NT2/D1 (cell line): Measurements from ENCODE around the gene NDST3.
"Not testable (repeated sequence)": the region's sequence is repeated elsewhere in the genome, so short reads cannot be mapped to it uniquely, and the experiment has no call there.

Source experiments
- DNase-seq: peaks from one replicate; pipeline ENCODE4 v3.0.0-alpha.2; 2011; ENCODE audit warnings: low read depth, low spot score
- H3K27me3 ChIP-seq: 2 replicates; pipeline ENCODE4 v1.6.0; 2011; ENCODE audit warnings: mild to moderate bottlenecking; ENCODE audit not compliant: insufficient read length, insufficient read depth
- H3K36me3 ChIP-seq: 2 replicates; pipeline ENCODE4 v1.6.1; 2011; ENCODE audit warnings: mild to moderate bottlenecking, low read length, mixed read lengths; ENCODE audit not compliant: insufficient read depth, insufficient read length
- H3K4me1 ChIP-seq: 2 replicates; pipeline ENCODE4 v1.5.1; 2011; ENCODE audit not compliant: insufficient read depth, insufficient read length
- H3K4me3 ChIP-seq: 2 replicates; pipeline ENCODE4 v1.5.1; 2011; ENCODE audit warnings: low read depth; ENCODE audit not compliant: insufficient read length
- H3K9ac ChIP-seq: 2 replicates; pipeline ENCODE4 v1.6.0; 2011; ENCODE audit warnings: low read depth; ENCODE audit not compliant: insufficient read length
- H3K9me3 ChIP-seq: 2 replicates; pipeline ENCODE4 v1.5.1; 2011; ENCODE audit warnings: mild to moderate bottlenecking, low read length; ENCODE audit not compliant: insufficient read depth
- SUZ12 ChIP-seq: IDR thresholded peaks from 2 replicates; pipeline ENCODE4 v1.6.1; 2011; ENCODE audit not compliant: insufficient read length, insufficient read depth; ENCODE audit errors: extremely low read depth
- YY1 ChIP-seq: IDR thresholded peaks from 2 replicates; pipeline ENCODE4 v1.6.1; 2011; ENCODE audit not compliant: insufficient read length, insufficient read depth
- ZNF274 ChIP-seq: IDR thresholded peaks from 2 replicates; pipeline ENCODE4 v1.6.1; 2011; ENCODE audit warnings: mild to moderate bottlenecking, low read depth, low read length

NDST3 gene

DNA sequence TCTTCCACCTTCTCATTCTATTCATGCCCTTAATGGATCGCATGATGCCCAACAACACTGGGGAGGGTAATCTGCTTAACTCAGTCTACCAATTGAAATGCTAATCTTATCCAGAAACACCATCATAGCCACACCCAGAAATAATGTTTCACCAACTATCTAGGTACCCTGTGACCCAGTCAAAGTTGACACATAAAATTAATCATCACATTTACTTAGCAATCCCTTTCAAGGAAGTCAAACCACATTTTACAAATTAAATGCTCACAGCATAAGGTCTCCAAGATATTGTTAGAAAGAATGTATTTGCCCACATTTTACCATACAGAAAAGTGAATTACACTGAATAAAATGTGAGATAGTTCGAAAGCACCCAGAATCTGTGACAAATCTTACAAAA, 226.0 kb downstream of the NDST3 start:
- Histone ChIP-seq H3K9ac (no peak overlapping the region), H3K9me3 (no peaks in the 10 kb centered on the region), H3K4me3 (no peak overlapping the region), H3K27me3 (no peaks in the 10 kb centered on the region), H3K4me1 (no peaks in the 10 kb centered on the region), H3K36me3 (no peaks in the 10 kb centered on the region)
- no peak for DNase-seq
- TF ChIP-seq YY1 = no peak
- no peak for TF ChIP-seq ZNF274
- no peak for TF ChIP-seq SUZ12

GRCh38 chr4:118264096-118264495, 229.8 kb downstream of the NDST3 start:
- no peak for TF ChIP-seq SUZ12
- no peak for TF ChIP-seq ZNF274
- TF ChIP-seq YY1 = no peak
- Histone ChIP-seq H3K9me3 (no peaks in the 10 kb centered on the region), H3K27me3 (no peaks in the 10 kb centered on the region), H3K4me3 (no peak overlapping the region), H3K36me3 (no peaks in the 10 kb centered on the region), H3K9ac (no peak overlapping the region), H3K4me1 (no peaks in the 10 kb centered on the region)
- no peak for DNase-seq

GRCh38 chr4:118265312-118266144, 231.2 kb downstream of the NDST3 start:
- Histone ChIP-seq H3K36me3 (no peaks in the 10 kb centered on the region), H3K4me1 (no peaks in the 10 kb centered on the region), H3K9ac (no peak overlapping the region), H3K4me3 (no peak overlapping the region), H3K9me3 (no peaks in the 10 kb centered on the region), H3K27me3 (no peaks in the 10 kb centered on the region)
- TF ChIP-seq YY1 (no peak), ZNF274 (no peak), SUZ12 (no peak)
- no peak for DNase-seq

DNA sequence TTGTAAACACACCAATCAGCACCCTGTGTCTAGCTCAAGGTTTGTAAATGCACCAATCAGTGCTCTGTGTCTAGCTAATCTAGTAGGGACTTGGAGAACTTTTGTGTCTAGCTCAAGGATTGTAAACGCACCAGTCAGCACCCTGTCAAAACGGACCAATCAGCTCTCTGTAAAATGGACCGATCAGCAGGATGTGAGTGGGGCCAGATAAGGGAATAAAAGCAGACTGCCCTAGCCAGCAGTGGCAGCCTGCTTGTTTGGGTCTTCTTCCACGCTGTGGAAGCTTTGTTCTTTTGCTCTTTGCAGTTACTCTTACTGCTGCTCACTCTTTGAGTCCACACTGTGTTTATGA, 231.8 kb downstream of the NDST3 start:
- not testable (repeated sequence) for DNase-seq

DNA sequence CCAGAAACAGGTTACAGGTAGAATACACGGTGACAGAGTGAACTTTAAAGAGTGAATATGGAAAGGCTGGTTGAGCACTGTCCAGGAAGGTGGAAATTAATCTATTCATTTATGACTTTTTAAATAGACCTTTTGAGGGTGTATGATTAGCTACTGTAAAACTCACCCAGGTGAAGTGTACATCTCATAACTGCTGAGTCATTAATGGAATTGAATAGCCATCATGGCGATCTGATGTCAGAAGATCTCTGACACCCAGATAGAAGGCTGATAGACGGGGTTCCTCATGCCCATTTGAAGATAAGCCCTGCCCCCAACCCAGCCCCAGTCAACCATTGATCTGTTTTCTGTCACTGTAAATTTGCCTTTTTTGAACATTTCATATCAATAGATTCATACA, 234.5 kb downstream of the NDST3 start:
- no peaks in the 10 kb centered on the region for H3K36me3 ChIP-seq
- H3K4me1 ChIP-seq = no peaks in the 10 kb centered on the region
- H3K9ac ChIP-seq = no peak overlapping the region
- no peaks in the 10 kb centered on the region for H3K27me3 ChIP-seq
- no peak overlapping the region for H3K4me3 ChIP-seq
- DNase-seq = no peak
- TF ChIP-seq YY1 (no peak), SUZ12 (no peak), ZNF274 (no peak)
- H3K9me3 ChIP-seq = no peaks in the 10 kb centered on the region

More for the DNA sequence above, 231.8 kb downstream of the NDST3 start:
- not testable (repeated sequence) for H3K9me3 ChIP-seq, H3K36me3 ChIP-seq, H3K9ac ChIP-seq, H3K27me3 ChIP-seq, H3K4me3 ChIP-seq, H3K4me1 ChIP-seq

DNA sequence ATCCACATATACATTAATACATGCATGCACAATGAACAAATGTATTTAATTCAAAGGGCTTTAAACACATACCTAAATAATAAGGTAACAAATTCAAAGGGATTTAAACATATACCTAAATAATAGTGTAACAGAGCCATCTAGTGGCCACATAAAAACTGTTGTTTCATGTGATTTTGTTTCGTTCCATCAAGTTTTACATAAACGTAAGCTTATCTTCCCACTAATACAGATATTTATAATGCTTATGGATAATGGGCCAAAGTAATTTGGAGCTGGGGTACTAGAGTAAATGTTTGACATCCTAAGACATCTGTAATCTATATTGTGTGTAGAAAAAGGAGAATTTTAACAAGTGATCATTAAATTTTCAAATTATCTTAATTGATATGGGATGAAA, 236.2 kb downstream of the NDST3 start:
- no peak overlapping the region for H3K4me3 ChIP-seq
- TF ChIP-seq YY1 = no peak
- TF ChIP-seq SUZ12 = no peak
- TF ChIP-seq ZNF274 = no peak
- no peaks in the 10 kb centered on the region for H3K4me1 ChIP-seq
- no peaks in the 10 kb centered on the region for H3K27me3 ChIP-seq
- no peak overlapping the region for H3K9ac ChIP-seq
- H3K9me3 ChIP-seq = no peaks in the 10 kb centered on the region
- DNase-seq = no peak
- H3K36me3 ChIP-seq = no peaks in the 10 kb centered on the region

DNA sequence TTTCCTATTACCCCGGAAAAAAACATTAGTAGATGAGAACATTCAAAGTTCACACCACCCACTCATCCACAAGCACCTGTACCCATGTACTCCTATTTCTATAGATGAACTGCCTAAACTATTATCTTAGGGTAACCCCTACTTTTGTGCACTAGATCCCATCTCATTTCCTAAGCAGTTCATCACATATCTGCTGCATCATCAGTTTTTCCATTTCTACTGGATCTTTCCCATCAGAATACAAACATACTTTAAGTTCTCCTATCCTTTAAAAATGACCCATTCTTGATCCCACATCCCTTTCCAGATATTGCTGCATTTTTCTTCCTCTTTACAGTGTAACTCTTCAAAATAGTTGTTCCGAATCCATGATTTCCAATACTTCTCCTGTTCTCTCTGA, 237.5 kb downstream of the NDST3 start:
- Histone ChIP-seq H3K4me3 (no peak overlapping the region), H3K4me1 (no peaks in the 10 kb centered on the region), H3K27me3 (no peaks in the 10 kb centered on the region), H3K36me3 (no peaks in the 10 kb centered on the region), H3K9me3 (no peaks in the 10 kb centered on the region; the same call in 1 of the 2 replicates), H3K9ac (no peak overlapping the region)
- no peak for DNase-seq
- TF ChIP-seq SUZ12 (no peak), YY1 (no peak), ZNF274 (no peak)
